HG02884 (cell line): ENCODE results near the gene CAPZA2.
"Not testable (repeated sequence)": the region's sequence is repeated elsewhere in the genome, so short reads cannot be mapped to it uniquely, and the experiment has no call there.

Experiments
- ATAC-seq: cut with Tn5 transposase; IDR thresholded peaks from one replicate; pipeline ENCODE4 v1.9.1; 2021; ENCODE audit warnings: mild to moderate bottlenecking, moderate library complexity; ENCODE audit not compliant: unreplicated experiment

CAPZA2 gene

DNA sequence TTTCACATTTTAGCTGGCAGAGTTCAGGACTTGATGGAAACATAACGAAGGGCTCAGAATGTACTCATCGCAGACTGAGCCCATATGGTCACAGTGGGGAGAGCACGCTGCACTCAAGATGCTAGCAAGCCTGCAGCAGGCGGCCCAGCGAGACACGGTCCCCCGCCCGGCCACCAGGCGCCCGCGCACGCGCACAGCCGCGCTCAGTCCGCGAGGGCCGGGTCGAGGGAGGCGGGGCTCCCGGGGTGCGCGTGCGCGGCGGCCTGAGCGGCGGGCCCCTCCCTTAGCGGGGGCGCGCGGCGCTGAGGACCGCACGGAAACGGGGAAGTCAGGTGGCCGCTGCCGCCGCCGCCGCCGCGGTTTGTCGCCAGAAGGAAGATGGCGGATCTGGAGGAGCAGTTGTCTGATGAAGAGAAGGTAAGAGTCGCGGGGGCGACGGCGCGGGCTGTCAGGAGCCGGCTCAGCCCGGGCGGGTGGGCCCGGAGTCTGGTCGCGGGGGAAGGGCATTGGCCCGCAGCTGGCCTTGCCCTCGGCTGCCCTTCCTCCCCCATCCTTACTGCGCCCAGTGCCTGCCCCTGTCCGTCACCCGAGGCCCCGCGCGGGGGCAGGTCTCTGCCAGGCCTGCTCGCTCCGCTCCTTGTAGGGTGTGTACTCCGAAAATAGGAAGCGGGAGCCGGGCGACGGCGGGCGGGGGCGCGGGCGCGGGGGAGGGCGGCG lies at the start of gene CAPZA2:
Gene CAPZA2 (plus strand): TSS at position 354 of the 717 bp plus-strand sequence. CDS start 25 bp downstream, at position 379.
- ATAC-seq, result peak; percentile 84

DNA sequence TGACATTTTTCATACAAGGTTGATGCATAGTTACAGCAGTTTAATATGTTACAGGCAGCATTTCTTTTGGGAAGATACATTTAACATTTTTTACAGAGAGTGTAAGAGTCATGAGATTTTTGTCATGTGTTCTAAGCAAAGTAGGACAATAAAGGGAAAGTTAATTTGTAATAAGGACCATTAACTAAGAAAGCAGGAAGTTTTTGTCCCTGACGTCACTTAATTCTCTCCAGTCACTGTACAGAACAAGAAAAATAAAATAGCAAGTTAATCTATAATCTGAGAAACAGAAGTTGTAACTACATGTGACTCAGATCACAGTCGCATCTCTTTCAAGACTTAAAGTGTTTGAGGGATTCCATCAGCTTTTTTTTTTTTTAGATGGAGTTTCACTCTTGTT lies 49.5 kb upstream of the CAPZA2 start:
- no peak for ATAC-seq

GRCh38 chr7:116813371-116813770 lies 49.0 kb upstream of the CAPZA2 start:
- not testable (repeated sequence) for ATAC-seq

DNA sequence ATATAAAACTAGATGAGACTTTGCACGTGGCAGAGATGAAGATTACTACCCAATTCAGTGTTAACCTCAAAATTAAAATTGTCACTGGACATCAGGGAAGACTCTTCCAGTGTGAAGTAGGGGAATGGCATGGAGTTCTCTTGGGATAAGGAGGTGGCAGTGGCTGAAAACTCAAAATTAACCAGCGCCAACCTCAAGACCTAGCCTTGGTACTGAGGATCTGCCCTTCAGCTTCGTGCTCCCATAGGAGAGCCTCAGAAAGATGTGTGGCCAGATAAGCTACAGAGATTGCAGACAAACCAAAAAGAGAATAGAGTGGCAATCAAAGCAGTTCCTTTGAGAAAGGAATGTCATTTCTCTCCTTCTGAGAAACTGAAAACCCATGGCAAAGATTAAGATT lies 47.3 kb upstream of the CAPZA2 start:
- no peak for ATAC-seq

DNA sequence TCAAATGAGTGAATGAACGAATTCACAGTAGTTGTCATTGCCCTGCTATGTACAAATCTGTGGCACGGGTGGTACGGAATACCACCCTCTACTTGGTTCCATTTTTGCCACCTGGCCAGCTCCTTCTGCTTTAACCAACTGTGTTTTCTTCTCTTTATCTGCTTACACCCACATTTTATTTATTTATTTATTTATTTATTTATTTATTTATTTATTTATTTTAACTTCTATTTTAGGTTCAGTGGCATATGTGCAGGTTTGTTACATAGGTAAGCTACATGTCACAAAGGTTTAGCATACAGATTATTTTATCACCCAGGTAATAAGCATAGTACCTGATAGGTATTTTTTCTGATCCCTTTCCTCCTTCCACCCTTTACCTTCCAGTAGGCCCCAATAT lies 42.2 kb upstream of the CAPZA2 start:
- no peak for ATAC-seq

DNA sequence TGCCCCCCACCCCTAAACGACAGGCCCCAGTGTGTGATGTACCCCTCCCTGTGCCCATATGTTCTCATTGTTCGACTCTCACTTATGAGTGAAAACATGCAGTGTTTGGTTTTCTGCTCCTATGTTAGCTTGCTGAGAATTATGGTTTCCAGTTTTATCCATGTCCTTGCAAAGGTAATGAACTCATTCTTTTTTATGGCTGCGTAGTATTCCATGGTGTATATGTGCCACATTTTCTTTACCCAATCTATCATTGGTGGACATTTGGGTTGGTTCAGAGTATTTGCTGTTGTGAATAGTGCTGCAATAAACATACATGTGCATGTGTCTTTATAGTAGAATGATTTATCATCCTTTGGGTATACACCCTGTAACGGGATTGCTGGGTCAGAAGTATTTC lies 40.7 kb upstream of the CAPZA2 start:
- not testable (repeated sequence) for ATAC-seq

DNA sequence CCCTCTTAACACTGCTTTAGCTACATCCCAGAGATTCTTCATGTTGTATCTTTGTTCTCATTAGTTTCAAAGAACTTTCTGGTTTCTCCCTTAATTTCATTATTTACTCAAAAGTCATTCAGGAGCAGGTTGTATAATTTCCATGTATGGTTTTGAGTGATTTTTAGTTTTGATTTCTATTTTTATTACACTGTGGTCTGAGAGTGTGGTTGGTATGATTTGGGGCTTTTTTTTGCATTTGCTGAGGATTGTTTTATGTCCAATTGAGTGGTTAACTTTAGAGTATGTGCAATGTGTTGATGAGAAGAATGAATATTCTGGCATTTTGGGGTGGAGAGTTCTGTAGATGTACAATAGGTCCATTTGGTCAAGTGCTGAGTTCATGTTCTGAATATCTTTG lies 37.9 kb upstream of the CAPZA2 start:
- no peak for ATAC-seq

DNA sequence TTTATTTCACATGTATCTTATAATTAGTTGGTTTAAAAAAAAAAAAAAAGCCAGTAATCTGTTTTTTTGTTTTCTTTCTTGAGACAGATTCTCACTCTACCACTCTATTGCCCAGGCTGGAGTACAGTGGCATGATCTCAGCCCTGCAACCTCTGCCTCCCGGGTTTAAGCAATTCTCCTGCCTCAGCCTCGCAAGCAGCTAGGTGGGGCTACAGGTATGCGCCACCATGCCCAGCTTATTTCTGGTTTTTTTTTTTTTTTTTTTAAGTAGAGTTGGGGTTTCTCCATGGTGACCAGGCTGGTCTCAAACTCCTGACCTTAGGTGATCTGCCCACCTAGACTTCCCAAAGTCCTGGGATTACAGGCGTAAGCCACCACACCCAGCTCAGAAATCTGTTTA lies 34.1 kb upstream of the CAPZA2 start:
- no peak for ATAC-seq

GRCh38 chr7:116829041-116829440 lies 33.3 kb upstream of the CAPZA2 start:
- ATAC-seq, result no peak

GRCh38 chr7:116829493-116829892 lies 32.9 kb upstream of the CAPZA2 start:
- no peak for ATAC-seq

GRCh38 chr7:116832692-116833091 lies 29.7 kb upstream of the CAPZA2 start:
- ATAC-seq, result no peak

- ATAC-seq, result no peak
Observed at GRCh38 chr7:116834815-116835504, 27.4 kb upstream of the CAPZA2 start.

DNA sequence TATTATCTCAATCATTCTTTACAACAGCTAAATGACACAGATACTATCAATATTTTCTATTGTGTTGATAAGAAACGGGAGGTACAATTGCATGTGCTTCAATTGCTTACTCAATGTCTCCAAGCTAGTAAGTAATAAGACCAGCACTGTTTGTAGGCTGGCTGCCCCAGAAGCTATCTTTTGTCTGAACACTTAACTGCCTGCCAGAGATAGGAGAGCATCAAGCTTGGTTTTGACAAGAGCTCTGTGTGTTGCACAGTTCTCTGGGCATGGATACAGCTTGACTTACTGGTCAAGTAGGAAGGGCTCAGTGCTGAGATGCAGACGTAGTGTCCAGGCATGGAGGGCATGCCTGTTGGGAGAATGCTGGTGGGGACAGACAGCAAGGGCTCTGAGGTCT lies 26.3 kb upstream of the CAPZA2 start:
- no peak for ATAC-seq

- ATAC-seq, result no peak
Observed at GRCh38 chr7:116836911-116837310, 25.5 kb upstream of the CAPZA2 start.

DNA sequence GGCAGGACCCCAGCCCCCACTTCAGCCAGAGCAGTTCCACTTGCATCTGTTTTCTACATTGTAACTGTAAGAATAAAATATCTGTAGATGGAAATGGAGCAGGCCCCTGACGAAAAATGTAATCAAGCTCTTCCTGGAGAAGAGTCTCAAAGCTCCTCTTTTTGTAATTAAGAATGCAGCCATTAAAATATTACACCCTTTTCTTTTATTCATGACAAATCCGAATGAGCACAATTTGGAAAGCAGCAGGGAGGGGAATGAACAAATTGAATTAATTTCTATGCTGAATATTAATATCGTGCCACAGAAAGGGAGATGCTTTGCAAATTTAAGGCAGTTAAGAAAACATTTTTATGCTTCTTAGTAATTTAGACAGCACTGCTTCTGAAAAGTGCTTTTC lies 24.8 kb upstream of the CAPZA2 start:
- ATAC-seq, result no peak

DNA sequence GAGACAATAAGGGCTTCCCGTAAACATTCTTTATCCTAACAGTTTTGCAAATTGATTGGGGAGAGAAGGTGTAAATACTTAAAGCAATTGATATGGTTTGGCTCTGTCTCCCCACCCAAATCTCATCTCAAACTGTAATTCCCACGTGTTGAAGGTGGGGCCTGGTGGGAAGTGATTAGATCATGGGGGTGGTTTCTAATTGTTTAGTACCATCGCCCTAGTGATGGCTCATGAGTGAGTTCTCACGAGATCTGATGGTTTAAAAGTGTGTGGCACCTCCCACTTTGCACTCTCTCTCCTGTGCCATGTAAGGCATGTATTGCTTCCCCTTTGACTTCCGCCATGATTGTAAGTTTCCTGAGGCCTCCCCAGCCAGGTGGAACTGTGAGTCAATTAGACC lies 22.1 kb upstream of the CAPZA2 start:
- no peak for ATAC-seq

DNA sequence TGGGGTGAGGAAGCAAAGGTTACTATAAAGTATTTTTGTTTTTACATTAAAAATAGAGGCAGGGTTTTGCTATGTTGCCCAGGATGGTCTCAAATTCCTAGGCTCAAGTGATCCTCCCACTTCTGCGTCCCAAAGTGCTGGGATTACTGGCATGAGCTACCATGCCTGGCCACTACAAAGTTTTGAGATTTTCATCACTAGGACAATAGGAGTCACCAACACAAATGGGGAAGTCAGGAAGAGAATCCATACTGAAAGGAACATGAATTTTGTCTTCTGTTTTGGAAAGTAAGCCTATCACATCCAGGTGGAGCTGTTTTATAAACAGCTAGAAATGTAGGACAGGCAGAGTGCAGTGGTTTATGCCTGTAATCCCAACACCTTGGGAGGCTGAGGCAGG lies 20.0 kb upstream of the CAPZA2 start:
- no peak for ATAC-seq

GRCh38 chr7:116843378-116843777 lies 19.0 kb upstream of the CAPZA2 start:
- no peak for ATAC-seq

- ATAC-seq, result no peak
Observed at GRCh38 chr7:116851175-116851574, 11.2 kb upstream of the CAPZA2 start.

DNA sequence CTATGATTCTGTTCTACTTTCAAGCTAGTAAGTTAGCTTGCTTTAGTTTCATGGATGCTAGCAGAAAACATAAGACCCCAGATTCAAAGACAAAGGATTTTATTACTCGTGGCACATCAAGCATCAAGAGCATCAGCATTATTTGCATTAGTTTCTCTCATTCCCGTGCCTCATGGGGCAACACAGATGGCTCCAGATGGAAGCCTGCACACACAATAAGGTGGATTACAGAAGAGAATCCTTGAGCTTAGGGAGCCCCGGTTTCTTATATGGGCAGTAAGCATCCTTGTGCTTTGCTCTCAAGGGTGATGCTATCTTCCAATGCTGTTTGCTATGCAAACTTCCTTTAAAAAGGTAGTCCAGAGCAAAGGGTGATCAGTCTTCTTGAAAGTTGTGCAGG lies 10.7 kb upstream of the CAPZA2 start:
- ATAC-seq, result no peak

GRCh38 chr7:116854132-116854531 lies 8.3 kb upstream of the CAPZA2 start:
- ATAC-seq, result no peak

GRCh38 chr7:116857052-116857451 lies 5.3 kb upstream of the CAPZA2 start:
- ATAC-seq, result no peak

GRCh38 chr7:116859323-116859722 lies 3.1 kb upstream of the CAPZA2 start:
- ATAC-seq, result no peak
